Spleen (tissue), 11 donors: Measurements from ENCODE around the gene KRT84. TPM values are rescaled to one million over a fixed set of nuclear protein-coding genes. Genes with fewer than 3 reads are reported as not detected.

Experiments
- DNase-seq: peaks from one replicate; pipeline ENCODE4 v3.0.0-alpha.2; 2020
- H3K27ac ChIP-seq, 8 donors: fragments of 200-600 bp; sonication (generic) in 7 of 8; 1 replicate in 4 of 8; 2 replicates in 4 of 8; pipeline versions ENCODE4 v1.5.0 to v1.8.0; 2016 to 2021; ENCODE audit warnings: inconsistent platforms in 4 of 8, mild to moderate bottlenecking in 4 of 8, moderate library complexity in 1 of 8
- H3K27me3 ChIP-seq, 7 donors: fragments of 200-600 bp; sonication (generic) in 6 of 7; replicated peaks in 1 of 7; 1 replicate in 4 of 7; 2 replicates in 3 of 7; pipeline versions ENCODE4 v1.5.0 to v1.8.0; 2016 to 2021; ENCODE audit warnings: inconsistent platforms in 3 of 7, mild to moderate bottlenecking in 1 of 7
- H3K36me3 ChIP-seq, 6 donors: fragments of 200-600 bp; sonication (generic) in 5 of 6; 1 replicate in 4 of 6; 2 replicates in 2 of 6; pipeline versions ENCODE4 v1.5.0 to v1.8.0; 2016 to 2021; ENCODE audit warnings: inconsistent platforms in 2 of 6
- H3K4me1 ChIP-seq, 6 donors: fragments of 200-600 bp; sonication (generic) in 5 of 6; 1 replicate in 3 of 6; 2 replicates in 3 of 6; pipeline versions ENCODE4 v1.5.0 to v1.8.0; 2016 to 2021; ENCODE audit warnings: inconsistent platforms in 3 of 6
- H3K4me3 ChIP-seq, 8 donors: fragments of 200-600 bp; sonication (generic) in 7 of 8; 1 replicate in 4 of 8; 2 replicates in 4 of 8; pipeline versions ENCODE4 v1.5.0 to v1.8.0; 2016 to 2021; ENCODE audit warnings: inconsistent platforms in 4 of 8, mild to moderate bottlenecking in 4 of 8, moderate library complexity in 2 of 8
- H3K9me3 ChIP-seq, 8 donors: fragments of 200-600 bp; sonication (generic) in 7 of 8; 1 replicate in 4 of 8; 2 replicates in 4 of 8; pipeline versions ENCODE4 v1.5.0 to v1.8.0; 2016 to 2021; ENCODE audit warnings: inconsistent platforms in 4 of 8
- CTCF ChIP-seq, 11 experiments: fragments of 200-600 bp in 7 of 11; fragments of 450-650 bp in 4 of 11; sonication (generic) in 4 of 11; IDR thresholded peaks in 8 of 11; conservative IDR thresholded peaks in 3 of 11; 1 replicate in 7 of 11; 2 replicates in 4 of 11; pipeline versions ENCODE4 v1.4.0 to v1.8.0; 2016 to 2021; ENCODE audit warnings: antibody characterized with exemption in 11 of 11, inconsistent platforms in 4 of 11, mild to moderate bottlenecking in 1 of 11
- POLR2A ChIP-seq, 3 donors: fragments of 450-650 bp; IDR thresholded peaks; one replicate each; pipeline ENCODE4 v1.5.1; 2017; ENCODE audit warnings: antibody characterized with exemption in 3 of 3, mild to moderate bottlenecking in 1 of 3
- POLR2AphosphoS5 ChIP-seq, 3 donors: sonication (generic); formaldehyde crosslinking; IDR thresholded peaks; one replicate each; pipeline ENCODE4 v1.5.1; 2017; ENCODE audit warnings: antibody characterized with exemption in 3 of 3
- WGBS, 5 donors: extraction: QIAGEN DNeasy Blood & Tissue Kit in 3 of 5; methylation state at CpG; one replicate each; pipeline versions ENCODE4 v1.1.5 to v1.1.7; 2013 to 2018; 5-methylcytosine and 5-hydroxymethylcytosine counted together
- intact Hi-C: fragments of 100-400 bp; cut with DNase I; formaldehyde crosslinking; loops from one replicate; pipeline ENCODE4 v1.15.0; 2023; ENCODE audit warnings: low total_unique reads
- polyA plus RNA-seq, 3 donors: library from polyadenylated mRNA; stranded (reverse); fragments of 200-250 nt; gene quantifications; one replicate each; pipeline ENCODE4 v1.2.1, GENCODE V29; 2013
- total RNA-seq, 7 donors: library from RNA; depleted of rRNA in 3 of 7; stranded (reverse); fragments of >200 nt in 3 of 7; fragmentation: NEBNext Ultra II Directional in 4 of 7; extraction: Animal tissue kit (Norgen Biotek cat#: 25700) in 4 of 7; gene quantifications; one replicate each; pipeline versions ENCODE4 v1.1.0 to v1.2.1, GENCODE V29; 2016 to 2021
- donor health status: healthy with polysubstance abuse.
- donor health status: DM: no; HTN: no; CAD: no; lungs with moderate emphysema.
- donor health status: DM: no; HTN: no; CAD: no.
- donor health status: Bipolar disorder and iron deficiency.
- donor health status: healthy.
- donor health status: DM: no; HTN: no; CAD: no.
- donor health status: DM: yes; HTN: yes; CAD: no.

KRT84 gene
- total and polyA plus RNA-seq, 10 donors, result 0.52 TPM; not detected in 9

DNA sequence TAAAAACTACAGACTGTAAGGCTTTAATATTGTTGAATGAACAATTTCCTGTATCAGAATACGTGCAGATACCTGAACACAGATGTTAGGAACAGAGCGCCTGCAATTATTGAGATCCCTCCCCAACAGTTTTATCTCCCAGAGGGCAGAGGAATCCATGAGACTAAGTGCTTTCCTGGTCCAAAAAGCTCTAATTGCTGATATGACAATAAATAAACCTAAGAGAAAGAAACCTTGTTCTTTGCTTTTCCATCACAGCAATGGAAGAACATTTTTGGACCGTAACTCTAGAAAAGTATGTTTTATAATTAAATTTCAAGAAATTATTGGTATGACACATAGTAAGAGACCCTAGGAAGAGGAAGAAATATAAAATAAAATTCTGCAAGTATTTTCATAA lies 51.3 kb downstream of the KRT84 start:
- Histone ChIP-seq H3K27ac (no peak overlapping the region), H3K36me3 (no peaks in the 10 kb centered on the region), H3K27me3 (peaks cover 0 to 23% (median 0%) of the 10 kb centered on the region in 7 donors), H3K4me1 (no peaks in the 10 kb centered on the region), H3K9me3 (peaks cover 0 to 20% (median 12%) of the 10 kb centered on the region in 8 donors), H3K4me3 (no peak overlapping the region)
- intact Hi-C loops, result no loop called here
- no peak for TF ChIP-seq POLR2AphosphoS5 (IDR thresholded peaks at IDR 0.05)
- no peak for TF ChIP-seq POLR2A (IDR thresholded peaks at IDR 0.05)
- no peak for TF ChIP-seq CTCF (IDR thresholded peaks at IDR 0.05 in 8 of 11, conservative IDR thresholded peaks at IDR 0.05 in 3 of 11)
- 82 to 88% (median 86%) methylated on average over 3 of the region's 3 CpGs for WGBS, 5 donors
- DNase-seq, result no peak

- Histone ChIP-seq H3K4me3 (no peak overlapping the region), H3K27me3 (peaks cover 0 to 19% (median 0%) of the 10 kb centered on the region in 7 donors), H3K9me3 (peaks cover 0 to 20% (median 12%) of the 10 kb centered on the region in 8 donors), H3K36me3 (no peaks in the 10 kb centered on the region), H3K4me1 (no peaks in the 10 kb centered on the region), H3K27ac (no peak overlapping the region)
- intact Hi-C loops, result no loop called here
- no peak for DNase-seq
- TF ChIP-seq POLR2A (IDR thresholded peaks at IDR 0.05) (no peak), POLR2AphosphoS5 (IDR thresholded peaks at IDR 0.05) (no peak), CTCF (IDR thresholded peaks at IDR 0.05 in 8 of 11, conservative IDR thresholded peaks at IDR 0.05 in 3 of 11) (no peak)
- 54 to 80% (median 63%) methylated on average over 2 to 3 of the region's 3 CpGs for WGBS, 5 donors
These were observed 52.1 kb downstream of the KRT84 start for GRCh38 chr12:52333321-52333720.

GRCh38 chr12:52332381-52332780 lies 53.1 kb downstream of the KRT84 start:
- peak; percentile 57 for DNase-seq
- intact Hi-C loops, result no loop called here

DNA sequence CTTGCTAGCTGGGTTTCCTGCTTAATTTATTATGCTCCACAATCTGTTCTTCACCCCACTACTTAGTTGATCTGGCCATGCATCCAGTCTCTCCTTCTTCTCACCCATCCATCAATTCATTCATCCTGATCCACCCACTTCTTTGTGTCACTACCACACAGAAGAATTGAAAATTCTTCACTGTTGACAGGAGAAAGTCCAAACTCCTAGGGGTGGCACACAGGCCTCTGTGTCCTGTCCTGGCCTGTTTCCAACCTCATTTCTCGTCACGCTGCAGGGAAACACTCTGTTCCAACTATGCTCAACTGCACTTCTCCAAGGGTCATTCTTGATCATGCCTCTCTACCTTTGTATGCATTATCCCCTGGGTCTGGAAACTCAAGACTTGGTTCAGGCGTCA lies 53.6 kb downstream of the KRT84 start:
- 78 to 95% (median 84%) methylated on average over 3 of the region's 3 CpGs for WGBS, 5 donors
- peaks cover 0 to 28% (median 0%) of the 10 kb centered on the region in 7 donors for H3K27me3 ChIP-seq
- no peak for TF ChIP-seq CTCF (IDR thresholded peaks at IDR 0.05 in 8 of 11, conservative IDR thresholded peaks at IDR 0.05 in 3 of 11)
- TF ChIP-seq POLR2A (IDR thresholded peaks at IDR 0.05), result no peak
- no peak for TF ChIP-seq POLR2AphosphoS5 (IDR thresholded peaks at IDR 0.05)
- peaks cover 0 to 13% (median 5%) of the 10 kb centered on the region in 8 donors for H3K9me3 ChIP-seq
- H3K4me1 ChIP-seq, result peaks cover 0 to 7% (median 0%) of the 10 kb centered on the region in 6 donors
- no peaks in the 10 kb centered on the region for H3K36me3 ChIP-seq
- H3K4me3 ChIP-seq, result no peak overlapping the region
- H3K27ac ChIP-seq, result no peak overlapping the region
- DNase-seq, result peak; percentile 5
- intact Hi-C loops, result no loop called here

More at GRCh38 chr12:52332381-52332780, 53.1 kb downstream of the KRT84 start:
- TF ChIP-seq POLR2AphosphoS5 (IDR thresholded peaks at IDR 0.05) (no peak), CTCF (IDR thresholded peaks at IDR 0.05 in 8 of 11, conservative IDR thresholded peaks at IDR 0.05 in 3 of 11) (no peak), POLR2A (IDR thresholded peaks at IDR 0.05) (no peak)
- Histone ChIP-seq H3K9me3 (peaks cover 0 to 18% (median 10%) of the 10 kb centered on the region in 8 donors), H3K36me3 (no peaks in the 10 kb centered on the region), H3K4me3 (no peak overlapping the region), H3K27ac (no peak overlapping the region), H3K4me1 (peaks cover 0 to 5% (median 0%) of the 10 kb centered on the region in 6 donors), H3K27me3 (peaks cover 0 to 24% (median 0%) of the 10 kb centered on the region in 7 donors)
- WGBS, 5 donors, result 89 to 100% (median 95%) methylated on average over 1 of the region's 1 CpG
